Loucy (cell line): ENCODE data around the gene CD79A.

Experiments used
- H2AFZ ChIP-seq: fragments of 200-600 bp; sonication (generic); 2 replicates; pipeline ENCODE4 v1.6.0; 2016; ENCODE audit warnings: antibody characterized with exemption, mild to moderate bottlenecking, low read length, moderate library complexity
- H3F3A ChIP-seq: fragments of 200-600 bp; 2 replicates; pipeline ENCODE4 v1.6.0; 2016; ENCODE audit warnings: antibody characterized with exemption, low read depth, mild to moderate bottlenecking
- H3K27me3 ChIP-seq: fragments of 200-600 bp; sonication (generic); 2 replicates; pipeline ENCODE4 v1.6.1; 2014; ENCODE audit warnings: low read length, mild to moderate bottlenecking; ENCODE audit not compliant: insufficient read depth, poor library complexity, severe bottlenecking
- H3K36me3 ChIP-seq: fragments of 200-600 bp; sonication (generic); 2 replicates; pipeline ENCODE4 v1.6.1; 2016; ENCODE audit warnings: low read length; ENCODE audit not compliant: insufficient read depth
- H3K4me1 ChIP-seq: fragments of 200-600 bp; sonication (generic); 2 replicates; pipeline ENCODE4 v1.5.1; 2014; ENCODE audit warnings: low read length, mild to moderate bottlenecking; ENCODE audit not compliant: insufficient read depth, poor library complexity, severe bottlenecking
- H3K4me2 ChIP-seq: fragments of 200-600 bp; sonication (generic); 2 replicates; pipeline ENCODE4 v1.6.0; 2014; ENCODE audit warnings: antibody characterized with exemption, low read length, low read depth, mild to moderate bottlenecking; ENCODE audit not compliant: poor library complexity, severe bottlenecking
- H3K4me3 ChIP-seq: fragments of 200-600 bp; sonication (generic); 2 replicates; pipeline ENCODE4 v1.5.1; 2014; ENCODE audit warnings: low read length, mild to moderate bottlenecking, mixed read lengths; ENCODE audit not compliant: poor library complexity, severe bottlenecking
- H3K79me2 ChIP-seq: fragments of 200-600 bp; sonication (generic); 2 replicates; pipeline ENCODE4 v1.6.1; 2014; ENCODE audit warnings: low read length; ENCODE audit not compliant: insufficient read depth
- H3K9ac ChIP-seq: fragments of 200-600 bp; sonication (generic); 2 replicates; pipeline ENCODE4 v1.6.0; 2014; ENCODE audit warnings: mild to moderate bottlenecking, low read depth, low read length, moderate library complexity; ENCODE audit not compliant: poor library complexity, severe bottlenecking
- H3K9me2 ChIP-seq: fragments of 200-600 bp; sonication (generic); replicated peaks from 2 replicates; pipeline ENCODE4 v1.6.1; 2016; ENCODE audit warnings: low read depth, low read length, mixed read lengths
- H3K9me3 ChIP-seq: fragments of 200-600 bp; sonication (generic); 2 replicates; pipeline ENCODE4 v1.6.1; 2014; ENCODE audit warnings: mild to moderate bottlenecking, antibody characterized with exemption, low read length, low read depth; ENCODE audit not compliant: insufficient read depth
- H4K20me1 ChIP-seq: fragments of 200-600 bp; sonication (generic); 2 replicates; pipeline ENCODE4 v1.6.0; 2014; ENCODE audit warnings: antibody characterized with exemption, low read length, mild to moderate bottlenecking; ENCODE audit not compliant: insufficient read depth, poor library complexity, severe bottlenecking
- EZH2phosphoT487 ChIP-seq: fragments of 200-600 bp; IDR thresholded peaks from 2 replicates; pipeline ENCODE4 v1.6.1; 2018; ENCODE audit warnings: antibody characterized with exemption, mild to moderate bottlenecking, moderate library complexity, borderline replicate concordance
- TF ChIP-seq, protein P1 (sequence below): fragments of 200-600 bp; sonication (generic); conservative IDR thresholded peaks from 2 replicates; pipeline ENCODE4 v1.5.1; 2014; ENCODE audit warnings: mild to moderate bottlenecking, antibody characterized with exemption, low read length

Gene CD79A

GRCh38 chr19:41915776-41916414 is 38.8 kb downstream of the CD79A start:
- Histone ChIP-seq H3K4me3 (no peak overlapping the region), H3F3A (no peaks in the 10 kb centered on the region), H3K9ac (no peak overlapping the region), H3K9me3 (no peaks in the 10 kb centered on the region), H3K79me2 (no peaks in the 10 kb centered on the region), H3K27me3 (no peaks in the 10 kb centered on the region), H3K4me2 (no peak overlapping the region), H2AFZ (no peak overlapping the region), H3K36me3 (no peaks in the 10 kb centered on the region), H4K20me1 (no peaks in the 10 kb centered on the region), H3K9me2 (no peaks in the 10 kb centered on the region), H3K4me1 (no peaks in the 10 kb centered on the region)
- TF ChIP-seq EZH2phosphoT487, result no peak
- TF ChIP-seq, protein P1, sequence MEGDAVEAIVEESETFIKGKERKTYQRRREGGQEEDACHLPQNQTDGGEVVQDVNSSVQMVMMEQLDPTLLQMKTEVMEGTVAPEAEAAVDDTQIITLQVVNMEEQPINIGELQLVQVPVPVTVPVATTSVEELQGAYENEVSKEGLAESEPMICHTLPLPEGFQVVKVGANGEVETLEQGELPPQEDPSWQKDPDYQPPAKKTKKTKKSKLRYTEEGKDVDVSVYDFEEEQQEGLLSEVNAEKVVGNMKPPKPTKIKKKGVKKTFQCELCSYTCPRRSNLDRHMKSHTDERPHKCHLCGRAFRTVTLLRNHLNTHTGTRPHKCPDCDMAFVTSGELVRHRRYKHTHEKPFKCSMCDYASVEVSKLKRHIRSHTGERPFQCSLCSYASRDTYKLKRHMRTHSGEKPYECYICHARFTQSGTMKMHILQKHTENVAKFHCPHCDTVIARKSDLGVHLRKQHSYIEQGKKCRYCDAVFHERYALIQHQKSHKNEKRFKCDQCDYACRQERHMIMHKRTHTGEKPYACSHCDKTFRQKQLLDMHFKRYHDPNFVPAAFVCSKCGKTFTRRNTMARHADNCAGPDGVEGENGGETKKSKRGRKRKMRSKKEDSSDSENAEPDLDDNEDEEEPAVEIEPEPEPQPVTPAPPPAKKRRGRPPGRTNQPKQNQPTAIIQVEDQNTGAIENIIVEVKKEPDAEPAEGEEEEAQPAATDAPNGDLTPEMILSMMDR, result no peak

GRCh38 chr19:41917676-41918075 is 40.6 kb downstream of the CD79A start:
- no peaks in the 10 kb centered on the region for H3K36me3 ChIP-seq
- TF ChIP-seq EZH2phosphoT487, result no peak
- TF ChIP-seq, protein P1, result no peak
- no peaks in the 10 kb centered on the region for H3K27me3 ChIP-seq

GRCh38 chr19:41918095-41918494 is 41.0 kb downstream of the CD79A start:
- no peak for TF ChIP-seq EZH2phosphoT487
- TF ChIP-seq, protein P1, result no peak
- H3K27me3 ChIP-seq, result no peaks in the 10 kb centered on the region
- H3K4me2 ChIP-seq, result no peak overlapping the region
- no peaks in the 10 kb centered on the region for H3K36me3 ChIP-seq
- no peaks in the 10 kb centered on the region for H3K4me1 ChIP-seq
- no peaks in the 10 kb centered on the region for H3K79me2 ChIP-seq
- no peaks in the 10 kb centered on the region for H4K20me1 ChIP-seq
- H3F3A ChIP-seq, result no peaks in the 10 kb centered on the region
- H2AFZ ChIP-seq, result no peak overlapping the region
- H3K9me2 ChIP-seq, result no peaks in the 10 kb centered on the region
- H3K9me3 ChIP-seq, result no peaks in the 10 kb centered on the region
- no peak overlapping the region for H3K4me3 ChIP-seq
- no peak overlapping the region for H3K9ac ChIP-seq

More at GRCh38 chr19:41917676-41918075, 40.6 kb downstream of the CD79A start:
- Histone ChIP-seq H3K9me3 (no peaks in the 10 kb centered on the region), H3K4me1 (no peaks in the 10 kb centered on the region), H2AFZ (no peak overlapping the region), H3F3A (no peaks in the 10 kb centered on the region), H3K4me3 (no peak overlapping the region), H3K4me2 (no peak overlapping the region), H3K9ac (no peak overlapping the region), H4K20me1 (no peaks in the 10 kb centered on the region), H3K9me2 (no peaks in the 10 kb centered on the region), H3K79me2 (no peaks in the 10 kb centered on the region)
